K562 (cell line): ENCODE measurements around the gene MED20. TPM values are rescaled to one million over a fixed set of nuclear protein-coding genes. Genes with fewer than 3 reads are reported as not detected.

Experiments
- DPF2 ChIP-seq: fragments of 450-650 bp; IDR thresholded peaks from 2 replicates; pipeline ENCODE4 v1.6.1; 2016
- EWSR1 ChIP-seq: fragments of 450-650 bp; IDR thresholded peaks from 2 replicates; pipeline ENCODE4 v1.6.1; 2018; ENCODE audit warnings: borderline replicate concordance, mild to moderate bottlenecking, low read depth, moderate library complexity; ENCODE audit not compliant: partially characterized antibody
- EZH2 ChIP-seq: IDR thresholded peaks from 2 replicates; pipeline ENCODE4 v1.6.1; 2012; ENCODE audit warnings: low read depth, mild to moderate bottlenecking, inconsistent platforms, low read length, borderline replicate concordance
- FOSL1 ChIP-seq: fragments of 200-800 bp; sonication (Bioruptor generic); conservative IDR thresholded peaks from 2 replicates; pipeline ENCODE4 v1.6.1; 2016; ENCODE audit warnings: missing genetic modification characterization, missing compliant biosample characterization
- GABPB2 ChIP-seq: fragments of 250-450 bp; sonication (Bioruptor Pico); conservative IDR thresholded peaks from 2 replicates; pipeline ENCODE4 v1.5.1; 2021; ENCODE audit warnings: mild to moderate bottlenecking
- HSF4 ChIP-seq: fragments of 250-450 bp; sonication (Bioruptor Pico); IDR thresholded peaks from 2 replicates; pipeline ENCODE4 v2.1.2; 2022; ENCODE audit warnings: mild to moderate bottlenecking, moderate library complexity, borderline replicate concordance
- KDM1A ChIP-seq, 2 experiments: fragments of 450-650 bp; IDR thresholded peaks; 2 replicates each; pipeline ENCODE4 v1.6.1; 2016; ENCODE audit warnings: mild to moderate bottlenecking in 2 of 2
- LCOR ChIP-seq: sonication (generic); formaldehyde crosslinking; IDR thresholded peaks from 2 replicates; pipeline ENCODE4 v1.8.0; 2022; ENCODE audit warnings: mild to moderate bottlenecking, missing genetic modification reagents
- MAZ ChIP-seq, 2 experiments: fragments of 450-650 bp in 1 of 2; sonication (generic) in 1 of 2; formaldehyde crosslinking; IDR thresholded peaks in 1 of 2; conservative IDR thresholded peaks in 1 of 2; 2 replicates each; pipeline versions ENCODE4 v1.4.0 to v1.5.0; 2020; ENCODE audit warnings: mild to moderate bottlenecking in 1 of 2, missing genetic modification reagents in 1 of 2
- MTA3 ChIP-seq: fragments of 450-650 bp; formaldehyde crosslinking; IDR thresholded peaks from 2 replicates; pipeline ENCODE4 v1.6.1; 2017; ENCODE audit warnings: mild to moderate bottlenecking, borderline replicate concordance
- PRPF4 ChIP-seq: fragments of 200-400 bp; formaldehyde crosslinking; IDR thresholded peaks from one replicate; pipeline ENCODE4 v1.6.1; 2017; ENCODE audit warnings: low read length, low read depth, mild to moderate bottlenecking; ENCODE audit not compliant: insufficient read depth, poor library complexity, severe bottlenecking
- RBFOX2 ChIP-seq: fragments of 200-400 bp; formaldehyde crosslinking; IDR thresholded peaks from 2 replicates; pipeline ENCODE4 v1.6.1; 2017; ENCODE audit warnings: low read depth, mild to moderate bottlenecking, low read length, moderate library complexity
- TFAM ChIP-seq: fragments of 250-450 bp; sonication (Bioruptor Pico); conservative IDR thresholded peaks from 2 replicates; pipeline ENCODE4 v1.5.0; 2021; ENCODE audit warnings: mild to moderate bottlenecking, moderate library complexity
- ZNF253 ChIP-seq: fragments of 250-450 bp; sonication (Bioruptor Pico); conservative IDR thresholded peaks from 2 replicates; pipeline ENCODE4 v1.6.1; 2021; ENCODE audit warnings: mild to moderate bottlenecking
- polyA plus RNA-seq, 8 experiments: library from polyadenylated mRNA; depleted of rRNA in 4 of 8; stranded (reverse) in 5 of 8; unstranded in 3 of 8; fragments of >200 nt; fragmentation: Nextera tagmentation in 2 of 8; fragmentation: Illumina TruSeq in 1 of 8; extraction: Ambion mirVana in 2 of 8; extraction: Trizol in 1 of 8; gene quantifications; 2 replicates each; pipeline versions ENCODE4 v1.2.1 to v1.2.3, GENCODE V29; 2011 to 2014; ENCODE audit warnings: inconsistent platforms in 1 of 8, missing spikeins in 1 of 8
- total RNA-seq, 7 experiments: library from RNA; depleted of rRNA in 6 of 7; stranded (reverse); fragments of >200 nt in 6 of 7; fragmentation: Illumina TruSeq in 2 of 7; extraction: Trizol in 2 of 7; gene quantifications; 2 replicates each; pipeline versions ENCODE4 v1.2.1 to v1.2.3, GENCODE V29; 2011 to 2021; ENCODE audit warnings: low replicate concordance in 1 of 7
- TF ChIP-seq, protein P1 (sequence below), 2 experiments: fragments of 200-800 bp in 1 of 2; sonication (Bioruptor generic) in 1 of 2; sonication (generic) in 1 of 2; formaldehyde crosslinking in 1 of 2; IDR thresholded peaks in 1 of 2; conservative IDR thresholded peaks in 1 of 2; 2 replicates each; pipeline versions ENCODE4 v1.5.0 to v1.6.1; 2016 to 2020; ENCODE audit warnings: missing compliant biosample characterization in 1 of 2, missing genetic modification characterization in 1 of 2, missing genetic modification reagents in 1 of 2
- TF ChIP-seq, protein P2 (sequence below): fragments of 450-650 bp; IDR thresholded peaks from 2 replicates; pipeline ENCODE4 v1.7.1; 2018; ENCODE audit warnings: mild to moderate bottlenecking, low read depth; ENCODE audit not compliant: partially characterized antibody
- TF ChIP-seq, protein P3 (sequence below): fragments of 450-650 bp; IDR thresholded peaks from 2 replicates; pipeline ENCODE4 v1.6.1; 2018; ENCODE audit not compliant: partially characterized antibody

Gene MED20
- total and polyA plus RNA-seq, 9 of the 15 experiments (the other 6 are each of a cell fraction or from before 2014, with no cell fraction given): 27.3 to 80.9 (median 46.0) TPM

DNA sequence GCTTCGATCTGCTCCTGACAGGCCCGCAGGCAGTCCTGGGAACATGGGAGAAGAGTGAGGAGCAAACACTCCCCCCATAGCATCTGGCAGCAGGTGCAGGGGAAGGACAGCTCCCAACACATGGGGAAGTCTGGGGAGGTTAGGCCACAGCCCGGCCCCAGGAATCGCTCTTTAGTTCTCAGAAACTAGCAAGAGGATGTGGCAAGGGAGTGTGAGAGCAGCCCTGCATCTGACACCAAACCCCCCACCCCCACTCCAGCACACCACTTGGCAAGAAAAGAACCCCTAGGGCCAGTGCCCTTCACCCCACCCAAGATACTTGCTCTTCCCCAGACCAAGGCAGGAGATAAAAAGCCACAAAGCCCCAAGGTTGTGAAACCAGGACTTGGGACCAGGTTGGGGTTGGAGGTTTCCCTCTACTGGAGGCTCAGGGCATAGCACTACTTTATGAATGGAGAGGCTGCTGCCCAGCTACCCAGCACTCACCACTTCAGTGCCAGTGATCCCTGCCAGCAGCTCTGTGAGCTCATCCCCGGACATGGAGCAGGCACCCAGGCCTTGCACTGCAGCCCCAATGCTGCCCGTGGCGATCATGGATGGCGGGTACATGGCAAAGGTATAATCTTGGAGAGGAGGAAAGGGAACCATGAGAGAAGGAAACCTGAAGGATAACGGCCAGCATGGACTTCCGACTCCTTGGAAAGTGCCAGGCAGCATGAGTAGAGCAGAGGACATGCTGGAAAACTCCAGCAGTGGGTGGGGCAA, 15.3 kb upstream of the MED20 start (continued):
- TF ChIP-seq, protein P1, sequence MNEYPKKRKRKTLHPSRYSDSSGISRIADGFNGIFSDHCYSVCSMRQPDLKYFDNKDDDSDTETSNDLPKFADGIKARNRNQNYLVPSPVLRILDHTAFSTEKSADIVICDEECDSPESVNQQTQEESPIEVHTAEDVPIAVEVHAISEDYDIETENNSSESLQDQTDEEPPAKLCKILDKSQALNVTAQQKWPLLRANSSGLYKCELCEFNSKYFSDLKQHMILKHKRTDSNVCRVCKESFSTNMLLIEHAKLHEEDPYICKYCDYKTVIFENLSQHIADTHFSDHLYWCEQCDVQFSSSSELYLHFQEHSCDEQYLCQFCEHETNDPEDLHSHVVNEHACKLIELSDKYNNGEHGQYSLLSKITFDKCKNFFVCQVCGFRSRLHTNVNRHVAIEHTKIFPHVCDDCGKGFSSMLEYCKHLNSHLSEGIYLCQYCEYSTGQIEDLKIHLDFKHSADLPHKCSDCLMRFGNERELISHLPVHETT (CRISPR knock-in tag; conservative IDR thresholded peaks at IDR 0.05 in 1 of 2, IDR thresholded peaks at IDR 0.05 in 1 of 2): peak in 1 of 2 experiments; percentile 57; a peak in 2 of 4 replicates
- peak; percentile 80; the same call in 1 of the 2 replicates for TF ChIP-seq MTA3
- TF ChIP-seq, protein P2, sequence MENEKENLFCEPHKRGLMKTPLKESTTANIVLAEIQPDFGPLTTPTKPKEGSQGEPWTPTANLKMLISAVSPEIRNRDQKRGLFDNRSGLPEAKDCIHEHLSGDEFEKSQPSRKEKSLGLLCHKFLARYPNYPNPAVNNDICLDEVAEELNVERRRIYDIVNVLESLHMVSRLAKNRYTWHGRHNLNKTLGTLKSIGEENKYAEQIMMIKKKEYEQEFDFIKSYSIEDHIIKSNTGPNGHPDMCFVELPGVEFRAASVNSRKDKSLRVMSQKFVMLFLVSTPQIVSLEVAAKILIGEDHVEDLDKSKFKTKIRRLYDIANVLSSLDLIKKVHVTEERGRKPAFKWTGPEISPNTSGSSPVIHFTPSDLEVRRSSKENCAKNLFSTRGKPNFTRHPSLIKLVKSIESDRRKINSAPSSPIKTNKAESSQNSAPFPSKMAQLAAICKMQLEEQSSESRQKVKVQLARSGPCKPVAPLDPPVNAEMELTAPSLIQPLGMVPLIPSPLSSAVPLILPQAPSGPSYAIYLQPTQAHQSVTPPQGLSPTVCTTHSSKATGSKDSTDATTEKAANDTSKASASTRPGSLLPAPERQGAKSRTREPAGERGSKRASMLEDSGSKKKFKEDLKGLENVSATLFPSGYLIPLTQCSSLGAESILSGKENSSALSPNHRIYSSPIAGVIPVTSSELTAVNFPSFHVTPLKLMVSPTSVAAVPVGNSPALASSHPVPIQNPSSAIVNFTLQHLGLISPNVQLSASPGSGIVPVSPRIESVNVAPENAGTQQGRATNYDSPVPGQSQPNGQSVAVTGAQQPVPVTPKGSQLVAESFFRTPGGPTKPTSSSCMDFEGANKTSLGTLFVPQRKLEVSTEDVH: no peak
- TF ChIP-seq HSF4 (CRISPR knock-in tag): 0 out of 2 replicates have a peak, but pooled peaks have one; percentile 51
- TF ChIP-seq DPF2: peak; percentile 91
- TF ChIP-seq RBFOX2: peak; percentile 67
- TF ChIP-seq, protein P3, sequence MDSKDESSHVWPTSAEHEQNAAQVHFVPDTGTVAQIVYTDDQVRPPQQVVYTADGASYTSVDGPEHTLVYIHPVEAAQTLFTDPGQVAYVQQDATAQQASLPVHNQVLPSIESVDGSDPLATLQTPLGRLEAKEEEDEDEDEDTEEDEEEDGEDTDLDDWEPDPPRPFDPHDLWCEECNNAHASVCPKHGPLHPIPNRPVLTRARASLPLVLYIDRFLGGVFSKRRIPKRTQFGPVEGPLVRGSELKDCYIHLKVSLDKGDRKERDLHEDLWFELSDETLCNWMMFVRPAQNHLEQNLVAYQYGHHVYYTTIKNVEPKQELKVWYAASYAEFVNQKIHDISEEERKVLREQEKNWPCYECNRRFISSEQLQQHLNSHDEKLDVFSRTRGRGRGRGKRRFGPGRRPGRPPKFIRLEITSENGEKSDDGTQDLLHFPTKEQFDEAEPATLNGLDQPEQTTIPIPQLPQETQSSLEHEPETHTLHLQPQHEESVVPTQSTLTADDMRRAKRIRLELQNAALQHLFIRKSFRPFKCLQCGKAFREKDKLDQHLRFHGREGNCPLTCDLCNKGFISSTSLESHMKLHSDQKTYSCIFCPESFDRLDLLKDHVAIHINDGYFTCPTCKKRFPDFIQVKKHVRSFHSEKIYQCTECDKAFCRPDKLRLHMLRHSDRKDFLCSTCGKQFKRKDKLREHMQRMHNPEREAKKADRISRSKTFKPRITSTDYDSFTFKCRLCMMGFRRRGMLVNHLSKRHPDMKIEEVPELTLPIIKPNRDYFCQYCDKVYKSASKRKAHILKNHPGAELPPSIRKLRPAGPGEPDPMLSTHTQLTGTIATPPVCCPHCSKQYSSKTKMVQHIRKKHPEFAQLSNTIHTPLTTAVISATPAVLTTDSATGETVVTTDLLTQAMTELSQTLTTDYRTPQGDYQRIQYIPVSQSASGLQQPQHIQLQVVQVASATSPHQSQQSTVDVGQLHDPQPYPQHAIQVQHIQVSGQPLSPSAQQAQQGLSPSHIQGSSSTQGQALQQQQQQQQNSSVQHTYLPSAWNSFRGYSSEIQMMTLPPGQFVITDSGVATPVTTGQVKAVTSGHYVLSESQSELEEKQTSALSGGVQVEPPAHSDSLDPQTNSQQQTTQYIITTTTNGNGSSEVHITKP: peak; percentile 87
- no peak for TF ChIP-seq EZH2
- TF ChIP-seq MAZ (CRISPR knock-in tag; conservative IDR thresholded peaks at IDR 0.05 in 1 of 2, IDR thresholded peaks at IDR 0.05 in 1 of 2): peak; percentile 88 to 96
- no peak for TF ChIP-seq EWSR1
- TF ChIP-seq KDM1A (IDR thresholded peaks at IDR 0.05): peak; percentile 73 to 85; a peak in 3 of 4 replicates
- no peak for TF ChIP-seq TFAM (CRISPR knock-in tag)
- no peak for TF ChIP-seq GABPB2
- no peak for TF ChIP-seq ZNF253 (CRISPR knock-in tag)
- TF ChIP-seq FOSL1 (tag): peak; percentile 36; the same call in 1 of the 2 replicates
- no peak for TF ChIP-seq PRPF4
- peak; percentile 63; the same call in 1 of the 2 replicates for TF ChIP-seq LCOR (CRISPR knock-in tag)
